ENCODE data around the gene NOM1. TPM values are rescaled to one million over a fixed set of nuclear protein-coding genes. Genes with fewer than 3 reads are reported as not detected.

The NOM1 gene
- total RNA-seq, 1 donor from 2014 or later = 19.7 TPM

GRCh38 chr7:156979007-156979606, 29.6 kb downstream of the NOM1 start:
- Histone ChIP-seq H3K4me2 (ENCODE audit: low read length) (no peak overlapping the region), H4K20me1 (ENCODE audit: insufficient read depth, low read length) (no peaks in the 10 kb centered on the region), H3K36me3 (ENCODE audit: insufficient read depth, low read length) (no peaks in the 10 kb centered on the region), H2AFZ (ENCODE audit: low read depth, low read length) (no peak overlapping the region), H3K4me1 (ENCODE audit: insufficient read depth, low read length) (no peaks in the 10 kb centered on the region), H3K4me3 (ENCODE audit: insufficient read depth, low read depth, low read length) (no peak overlapping the region), H3K27me3 (ENCODE audit: insufficient read depth, low read length) (no peaks in the 10 kb centered on the region), H3K27ac (ENCODE audit: low read depth, low read length) (no peak overlapping the region), H3K9me3 (ENCODE audit: insufficient read depth, low read depth, low read length) (no peaks in the 10 kb centered on the region), H3K9ac (ENCODE audit: low read length) (no peak overlapping the region), H3K79me2 (ENCODE audit: insufficient read depth, low read length) (no peaks in the 10 kb centered on the region)
- H3K36me3 Mint-ChIP-seq (ENCODE audit: low read depth, unreplicated experiment) = peaks cover 13% of the 10 kb centered on the region
- FAIRE-seq (no peak), DNase-seq (ENCODE audit: low read depth) (no peak)
- H3K27me3 Mint-ChIP-seq (ENCODE audit: low read depth, unreplicated experiment) = no peaks in the 10 kb centered on the region
- H3K27ac Mint-ChIP-seq (ENCODE audit: unreplicated experiment) = no peak overlapping the region
- H3K9me3 Mint-ChIP-seq (ENCODE audit: unreplicated experiment) = peaks cover 5% of the 10 kb centered on the region
- no peaks in the 10 kb centered on the region for H3K4me1 Mint-ChIP-seq (ENCODE audit: low read depth, unreplicated experiment)
- no peak overlapping the region for H3K4me3 Mint-ChIP-seq (ENCODE audit: unreplicated experiment)
- no peak for TF ChIP-seq CTCF (IDR thresholded peaks at IDR 0.05; ENCODE audit: insufficient read depth, low read depth, low read length)
- no peak for TF ChIP-seq EZH2 (IDR thresholded peaks at IDR 0.05; ENCODE audit: insufficient read depth, low read length)

GRCh38 chr7:156979711-156980110, 30.2 kb downstream of the NOM1 start:
- Histone ChIP-seq H3K9ac (ENCODE audit: low read length) (no peak overlapping the region), H3K4me2 (ENCODE audit: low read length) (no peak overlapping the region), H3K4me1 (ENCODE audit: insufficient read depth, low read length) (no peaks in the 10 kb centered on the region), H4K20me1 (ENCODE audit: insufficient read depth, low read length) (no peaks in the 10 kb centered on the region), H2AFZ (ENCODE audit: low read depth, low read length) (no peak overlapping the region), H3K79me2 (ENCODE audit: insufficient read depth, low read length) (no peaks in the 10 kb centered on the region), H3K36me3 (ENCODE audit: insufficient read depth, low read length) (no peaks in the 10 kb centered on the region), H3K9me3 (ENCODE audit: insufficient read depth, low read depth, low read length) (no peaks in the 10 kb centered on the region), H3K27me3 (ENCODE audit: insufficient read depth, low read length) (no peaks in the 10 kb centered on the region), H3K4me3 (ENCODE audit: insufficient read depth, low read depth, low read length) (no peak overlapping the region), H3K27ac (ENCODE audit: low read depth, low read length) (no peak overlapping the region)
- Mint-ChIP-seq H3K36me3 (ENCODE audit: low read depth, unreplicated experiment) (peaks cover 9% of the 10 kb centered on the region), H3K27me3 (ENCODE audit: low read depth, unreplicated experiment) (no peaks in the 10 kb centered on the region), H3K4me3 (ENCODE audit: unreplicated experiment) (no peak overlapping the region), H3K9me3 (ENCODE audit: unreplicated experiment) (peaks cover 5% of the 10 kb centered on the region), H3K27ac (ENCODE audit: unreplicated experiment) (no peak overlapping the region), H3K4me1 (ENCODE audit: low read depth, unreplicated experiment) (no peaks in the 10 kb centered on the region)
- FAIRE-seq (no peak), DNase-seq (ENCODE audit: low read depth) (no peak)
- TF ChIP-seq EZH2 (IDR thresholded peaks at IDR 0.05; ENCODE audit: insufficient read depth, low read length) (no peak), CTCF (IDR thresholded peaks at IDR 0.05; ENCODE audit: insufficient read depth, low read depth, low read length) (no peak)

- Histone ChIP-seq H3K9ac (ENCODE audit: low read length) (no peak overlapping the region), H3K4me1 (ENCODE audit: insufficient read depth, low read length) (no peaks in the 10 kb centered on the region), H2AFZ (ENCODE audit: low read depth, low read length) (no peak overlapping the region), H3K9me3 (ENCODE audit: insufficient read depth, low read depth, low read length) (no peaks in the 10 kb centered on the region), H3K79me2 (ENCODE audit: insufficient read depth, low read length) (no peaks in the 10 kb centered on the region), H4K20me1 (ENCODE audit: insufficient read depth, low read length) (no peaks in the 10 kb centered on the region), H3K4me2 (ENCODE audit: low read length) (no peak overlapping the region), H3K27ac (ENCODE audit: low read depth, low read length) (no peak overlapping the region), H3K4me3 (ENCODE audit: insufficient read depth, low read depth, low read length) (no peak overlapping the region), H3K27me3 (ENCODE audit: insufficient read depth, low read length) (no peaks in the 10 kb centered on the region), H3K36me3 (ENCODE audit: insufficient read depth, low read length) (no peaks in the 10 kb centered on the region)
- H3K4me1 Mint-ChIP-seq (ENCODE audit: low read depth, unreplicated experiment) = no peaks in the 10 kb centered on the region
- FAIRE-seq (no peak), DNase-seq (ENCODE audit: low read depth) (no peak)
- no peak overlapping the region for H3K4me3 Mint-ChIP-seq (ENCODE audit: unreplicated experiment)
- peaks cover 3% of the 10 kb centered on the region for H3K9me3 Mint-ChIP-seq (ENCODE audit: unreplicated experiment)
- peaks cover 11% of the 10 kb centered on the region for H3K27me3 Mint-ChIP-seq (ENCODE audit: low read depth, unreplicated experiment)
- TF ChIP-seq EZH2 (IDR thresholded peaks at IDR 0.05; ENCODE audit: insufficient read depth, low read length) (no peak), CTCF (IDR thresholded peaks at IDR 0.05; ENCODE audit: insufficient read depth, low read depth, low read length) (no peak)
- peaks cover 3% of the 10 kb centered on the region for H3K36me3 Mint-ChIP-seq (ENCODE audit: low read depth, unreplicated experiment)
- H3K27ac Mint-ChIP-seq (ENCODE audit: unreplicated experiment) = no peak overlapping the region
Observed at GRCh38 chr7:156984174-156984891, 34.8 kb downstream of the NOM1 start.

Data from astrocyte (in vitro differentiated cells and primary cell).